Thymus (tissue), 2 donors: ENCODE measurements around the gene GORASP2. TPM values are rescaled to one million over a fixed set of nuclear protein-coding genes. Genes with fewer than 3 reads are reported as not detected.

Experiments used
- polyA plus RNA-seq: library from polyadenylated mRNA; stranded (reverse); fragments of 200-250 nt; gene quantifications from one replicate; pipeline ENCODE4 v1.2.3, GENCODE V29; 2013
- total RNA-seq: library from RNA; stranded (reverse); fragments of 120-200 nt; gene quantifications from one replicate; pipeline ENCODE4 v1.2.4, GENCODE V29; 2013
- donor health status: healthy.

The GORASP2 gene
- total and polyA plus RNA-seq, 2 donors, result 22.1 to 34.3 TPM

Other genes starting within 250 kb of the GORASP2 start
- gene SP5, start 213.9 kb upstream of the GORASP2 start, total RNA-seq, result 0.24 TPM
- 0.55 TPM for gene SP5, start 213.9 kb upstream of the GORASP2 start, polyA plus RNA-seq
- not detected for gene ERICH2, start 158.9 kb upstream of the GORASP2 start, total RNA-seq
- 0.52 TPM for gene ERICH2, start 158.9 kb upstream of the GORASP2 start, polyA plus RNA-seq
- gene GAD1, start 112.4 kb upstream of the GORASP2 start, total RNA-seq, result 1.0 TPM
- 4.2 TPM for gene GAD1, start 112.4 kb upstream of the GORASP2 start, polyA plus RNA-seq
- 15.5 TPM for gene TLK1, start 231.6 kb downstream of the GORASP2 start, total RNA-seq
- 29.3 TPM for gene TLK1, start 231.6 kb downstream of the GORASP2 start, polyA plus RNA-seq